Omental fat pad (tissue), 4 donors: Measurements from ENCODE around the gene ZFP28. TPM values are rescaled to one million over a fixed set of nuclear protein-coding genes. Genes with fewer than 3 reads are reported as not detected.
A peak's percentile ranks its signal among the peaks of the same experiment; 100 is the strongest.

ENCODE experiments used
- ATAC-seq: fragments of 150-250 bp; one replicate; pipeline ENCODE4 v1.9.1; 2016; ENCODE audit warnings: mild to moderate bottlenecking, moderate library complexity; ENCODE audit not compliant: low FRiP score
- DNase-seq: peaks from one replicate; pipeline ENCODE4 v3.0.0-alpha.2; 2019; ENCODE audit warnings: low spot score
- CTCF ChIP-seq, 3 donors: fragments of 450-650 bp; IDR thresholded peaks; one replicate each; pipeline ENCODE4 v1.5.1; 2016 to 2017; ENCODE audit warnings: antibody characterized with exemption in 3 of 3, mild to moderate bottlenecking in 3 of 3, moderate library complexity in 2 of 3
- total RNA-seq, 4 donors: library from RNA; depleted of rRNA; stranded (reverse); fragments of >200 nt; gene quantifications; one replicate each; pipeline ENCODE4 v1.1.0, GENCODE V29; 2016

Gene ZFP28
- total RNA-seq, 4 donors from 2014 or later: 4.9 to 9.2 (median 7.4) TPM

- DNase-seq (peak; percentile 91), ATAC-seq (peak; percentile 98)
- no peak for TF ChIP-seq CTCF (IDR thresholded peaks at IDR 0.05)
Measured at GRCh38 chr19:56567274-56568120, 28.7 kb downstream of the ZFP28 start, which contains the start of gene ZNF470. Gene ZNF470 (plus strand): TSS chr19:56567468. CDS start chr19:56570312, 2,844 bp downstream.

- ATAC-seq (no peak), DNase-seq (no peak)
- no peak for TF ChIP-seq CTCF (IDR thresholded peaks at IDR 0.05)
Measured at GRCh38 chr19:56572589-56572988, 33.8 kb downstream of the ZFP28 start.

GRCh38 chr19:56573914-56574313, 35.2 kb downstream of the ZFP28 start:
- TF ChIP-seq CTCF (IDR thresholded peaks at IDR 0.05): no peak
- ATAC-seq: no peak
- DNase-seq: no peak

- ATAC-seq: no peak
- DNase-seq: no peak
- no peak for TF ChIP-seq CTCF (IDR thresholded peaks at IDR 0.05)
Measured at GRCh38 chr19:56577719-56578602, 39.2 kb downstream of the ZFP28 start.

- no peak for TF ChIP-seq CTCF (IDR thresholded peaks at IDR 0.05)
- ATAC-seq: no peak
Measured at GRCh38 chr19:56594446-56594782, 55.7 kb downstream of the ZFP28 start.

GRCh38 chr19:56594783-56595547, 56.2 kb downstream of the ZFP28 start, which contains the start of gene ZNF71:
Gene ZNF71 (plus strand): TSS chr19:56595302. CDS start chr19:56601559, 6,257 bp downstream.
- DNase-seq: peak; percentile 58
- no peak for TF ChIP-seq CTCF (IDR thresholded peaks at IDR 0.05)
- peak; percentile 92 for ATAC-seq

More at GRCh38 chr19:56594446-56594782, 55.7 kb downstream of the ZFP28 start:
- DNase-seq: no peak
